K562 (cell line): ENCODE measurements around the gene ADRM1. TPM values are rescaled to one million over a fixed set of nuclear protein-coding genes. Genes with fewer than 3 reads are reported as not detected.

Source experiments
- ATAC-seq: fragments of 200-7000 bp; cut with Tn5 transposase; 3 replicates; pipeline ENCODE4 v1.9.1; 2020; ENCODE audit warnings: moderate library complexity
- BruUV-seq: library from RNA; stranded (reverse); fragments of 400-500 nt; replicated peaks from 2 replicates; lab custom pipeline; 2021; lab: Mats Ljungman, UMichigan
- CTCF ChIA-PET: fragments of 300-600 bp; formaldehyde crosslinking; extraction: SDS; loops from one replicate; lab custom pipeline; 2021; ENCODE audit warnings: low intra/inter-chr PET ratio; lab: Yijun Ruan, JAX
- POLR2A ChIA-PET: fragments of 300-600, 350-650 bp; sonication (Branson Sonifier 250); formaldehyde crosslinking; extraction: SDS; loops from one replicate; lab custom pipeline; 2021; ENCODE audit warnings: antibody characterized with exemption, inconsistent platforms; lab: Yijun Ruan, JAX
- DNase-seq, 4 experiments: peaks; one replicate each; pipeline versions ENCODE4 v3.0.0 to v3.0.0-alpha.2; 2011 to 2018; ENCODE audit warnings: low spot score in 3 of 4, mixed read lengths in 3 of 4; ENCODE audit errors: extremely low read depth in 1 of 4
- FAIRE-seq: peaks from 2 replicates; lab custom pipeline; 2011; peaks lifted over from hg19 to GRCh38; lab: Jason Lieb, UNC
- H2AFZ ChIP-seq: 2 replicates; pipeline ENCODE4 v1.6.0; 2011; ENCODE audit warnings: low read depth, low read length, control low read depth, inconsistent platforms
- H3K27ac ChIP-seq: fragments of 200-600 bp; 3 replicates; pipeline ENCODE4 v1.8.0; 2011; ENCODE audit warnings: low read depth, mild to moderate bottlenecking, control low read depth, inconsistent platforms, low read length, moderate library complexity, mixed read lengths; ENCODE audit errors: extremely low read depth
- H3K27me3 ChIP-seq, 2 experiments: fragments of 300-600 bp in 1 of 2; 2 replicates in 1 of 2; 3 replicates in 1 of 2; pipeline versions ENCODE4 v1.6.0 to v1.8.0; 2011; ENCODE audit warnings: inconsistent platforms in 2 of 2, low read length in 2 of 2, mild to moderate bottlenecking in 1 of 2, mixed read lengths in 1 of 2, moderate library complexity in 1 of 2; ENCODE audit not compliant: control insufficient read depth in 2 of 2, insufficient read depth in 2 of 2
- H3K36me3 ChIP-seq: fragments of 300-600 bp; 3 replicates; pipeline ENCODE4 v1.8.0; 2011; ENCODE audit warnings: mild to moderate bottlenecking, low read length, inconsistent platforms; ENCODE audit not compliant: control insufficient read depth, insufficient read depth
- H3K4me1 ChIP-seq, 2 experiments: fragments of 200-600 bp in 1 of 2; replicated peaks in 1 of 2; 2 replicates in 1 of 2; 3 replicates in 1 of 2; pipeline versions ENCODE4 v1.5.1 to v1.8.0; 2011; ENCODE audit warnings: inconsistent platforms in 2 of 2, low read length in 2 of 2, mild to moderate bottlenecking in 1 of 2, mixed read lengths in 1 of 2, moderate library complexity in 1 of 2; ENCODE audit not compliant: control insufficient read depth in 2 of 2, insufficient read depth in 2 of 2
- H3K4me2 ChIP-seq: 2 replicates; pipeline ENCODE4 v1.6.1; 2011; ENCODE audit warnings: low read length, control low read depth, inconsistent platforms, mixed read lengths; ENCODE audit not compliant: insufficient read depth
- H3K4me3 ChIP-seq: fragments of 200-600 bp; sonication (generic), shearing (Covaris generic); 2 replicates; pipeline ENCODE4 v1.5.1; 2016; ENCODE audit warnings: control low read depth, inconsistent platforms
- H3K79me2 ChIP-seq: fragments of 200-600 bp; 3 replicates; pipeline ENCODE4 v1.8.0; 2011; ENCODE audit warnings: low read length, inconsistent platforms; ENCODE audit not compliant: control insufficient read depth, insufficient read depth
- H3K9ac ChIP-seq, 2 experiments: 2 replicates each; pipeline versions ENCODE4 v1.6.0 to v1.6.1; 2011; ENCODE audit warnings: low read depth in 2 of 2, low read length in 2 of 2, control low read depth in 1 of 2, inconsistent platforms in 1 of 2, mild to moderate bottlenecking in 1 of 2, mixed read lengths in 1 of 2; ENCODE audit not compliant: insufficient read depth in 1 of 2
- H3K9me1 ChIP-seq: one replicate; pipeline ENCODE4 v1.6.0; 2011; ENCODE audit warnings: inconsistent platforms, mild to moderate bottlenecking, low read length, moderate library complexity; ENCODE audit not compliant: control insufficient read depth, insufficient read depth
- H3K9me3 ChIP-seq: replicated peaks from 2 replicates; pipeline ENCODE4 v1.5.1; 2011; ENCODE audit warnings: low read depth, low read length, inconsistent platforms; ENCODE audit not compliant: control insufficient read depth, insufficient read depth
- H4K20me1 ChIP-seq: replicated peaks from 2 replicates; pipeline ENCODE4 v1.6.1; 2011; ENCODE audit warnings: low read length, inconsistent platforms, mixed read lengths; ENCODE audit not compliant: control insufficient read depth, insufficient read depth
- JUNB ChIP-seq: fragments of 450-650 bp; formaldehyde crosslinking; conservative IDR thresholded peaks from 2 replicates; pipeline ENCODE4 v1.4.0; 2020; ENCODE audit warnings: mild to moderate bottlenecking
- MCM7 ChIP-seq, 2 experiments: fragments of 450-650 bp; IDR thresholded peaks; 2 replicates each; pipeline ENCODE4 v1.6.1; 2016 to 2018
- POLR2G ChIP-seq: fragments of 200-400 bp; formaldehyde crosslinking; IDR thresholded peaks from 2 replicates; pipeline ENCODE4 v1.6.1; 2017; ENCODE audit warnings: low read depth, mild to moderate bottlenecking, antibody characterized with exemption, low read length, moderate library complexity
- RBM22 ChIP-seq: fragments of 200-400 bp; formaldehyde crosslinking; IDR thresholded peaks from 2 replicates; pipeline ENCODE4 v1.6.1; 2018; ENCODE audit warnings: low read length, low read depth; ENCODE audit not compliant: poor library complexity, severe bottlenecking
- RFX1 ChIP-seq: fragments of 450-650 bp; IDR thresholded peaks from 2 replicates; pipeline ENCODE4 v1.6.1; 2016; ENCODE audit warnings: mild to moderate bottlenecking, moderate library complexity
- TARDBP ChIP-seq: fragments of 450-650 bp; IDR thresholded peaks from 2 replicates; pipeline ENCODE4 v1.6.1; 2016
- USF1 ChIP-seq: sonication (generic); formaldehyde crosslinking; IDR thresholded peaks from 2 replicates; pipeline ENCODE4 v1.9.0; 2022; ENCODE audit warnings: mild to moderate bottlenecking, missing genetic modification reagents
- ZBTB33 ChIP-seq: sonication (generic); formaldehyde crosslinking; IDR thresholded peaks from 2 replicates; pipeline ENCODE4 v1.8.1; 2023; ENCODE audit warnings: mild to moderate bottlenecking, missing genetic modification reagents
- ZNF232 ChIP-seq: sonication (generic); formaldehyde crosslinking; IDR thresholded peaks from 2 replicates; pipeline ENCODE4 v1.8.0; 2022; ENCODE audit warnings: mild to moderate bottlenecking, missing genetic modification reagents
- WGBS: fragments of 100-300 bp; shearing (Covaris generic); methylation state at CpG from one replicate; pipeline ENCODE4 v1.1.6; 2016; ENCODE audit warnings: low coverage, mixed read lengths; ENCODE audit not compliant: insufficient coverage; ENCODE audit errors: missing lambda C conversion rate; 5-methylcytosine and 5-hydroxymethylcytosine counted together
- in situ Hi-C: fragments of 300-500 bp; cut with MboI; formaldehyde crosslinking; loops from 4 replicates; pipeline ENCODE4 v1.15.0; 2018; ENCODE audit warnings: inconsistent platforms, mixed read lengths
- intact Hi-C: fragments of 100-400 bp; cut with micrococcal nuclease; formaldehyde crosslinking; loops from 2 replicates; pipeline ENCODE4 v1.14.2; 2022
- polyA plus RNA-seq, 8 experiments: library from polyadenylated mRNA; depleted of rRNA in 4 of 8; stranded (reverse) in 5 of 8; unstranded in 3 of 8; fragments of >200 nt; fragmentation: Nextera tagmentation in 2 of 8; fragmentation: Illumina TruSeq in 1 of 8; extraction: Ambion mirVana in 2 of 8; extraction: Trizol in 1 of 8; gene quantifications; 2 replicates each; pipeline versions ENCODE4 v1.2.1 to v1.2.3, GENCODE V29; 2011 to 2014; ENCODE audit warnings: inconsistent platforms in 1 of 8, missing spikeins in 1 of 8
- total RNA-seq, 7 experiments: library from RNA; depleted of rRNA in 6 of 7; stranded (reverse); fragments of >200 nt in 6 of 7; fragmentation: Illumina TruSeq in 2 of 7; extraction: Trizol in 2 of 7; gene quantifications; 2 replicates each; pipeline versions ENCODE4 v1.2.1 to v1.2.3, GENCODE V29; 2011 to 2021; ENCODE audit warnings: low replicate concordance in 1 of 7

Gene ADRM1
- total and polyA plus RNA-seq, 9 of the 15 experiments (the other 6 are each of a cell fraction or from before 2014, with no cell fraction given), result 5.0 to 223 (median 67.4) TPM

- BruUV-seq, result no TSS peak
These were observed 33.5 kb downstream of the ADRM1 start for GRCh38 chr20:62336329-62336728.

GRCh38 chr20:62336775-62337557 lies 34.2 kb downstream of the ADRM1 start:
- intact Hi-C loops (no loop called here), in situ Hi-C loops (no loop called here)
- peak; percentile 22; the same call in 1 of the 2 replicates for TF ChIP-seq POLR2G
- TF ChIP-seq RBM22, result peak; percentile 28
- TF ChIP-seq USF1 (CRISPR knock-in tag), result 0 out of 2 replicates have a peak, but pooled peaks have one; percentile 5
- TF ChIP-seq JUNB, result no peak
- TF ChIP-seq MCM7 (IDR thresholded peaks at IDR 0.05), result no peak
- no peak for TF ChIP-seq TARDBP
- TF ChIP-seq ZBTB33, result peak; percentile 36; the same call in 1 of the 2 replicates
- Histone ChIP-seq H3K79me2 (no peaks in the 10 kb centered on the region), H2AFZ (no peak overlapping the region), H3K4me3 (no peak overlapping the region), H3K27me3 (no peaks in the 10 kb centered on the region), H4K20me1 (no peaks in the 10 kb centered on the region), H3K4me1 (peaks cover 0 to 15% of the 10 kb centered on the region in 2 experiments; a peak in 1 of 5 replicates), H3K9me1 (no peaks in the 10 kb centered on the region), H3K27ac (no peak overlapping the region), H3K36me3 (peaks cover 83% of the 10 kb centered on the region; the same call in 2 of the 3 replicates), H3K4me2 (no peak overlapping the region), H3K9me3 (no peaks in the 10 kb centered on the region), H3K9ac (peak overlapping the region in 1 of 2 experiments; percentile 17; a peak in 1 of 4 replicates)
- POLR2A ChIA-PET, result no interaction called here
- DNase-seq (no peak), FAIRE-seq (no peak), ATAC-seq (no peak)
- 92% methylated on average over 53 of the region's 53 CpGs for WGBS
- BruUV-seq, result no TSS peak
- CTCF ChIA-PET, result no interaction called here

More at GRCh38 chr20:62336329-62336728, 33.5 kb downstream of the ADRM1 start:
- H3K4me3 ChIP-seq, result no peak overlapping the region
- H3K4me1 ChIP-seq, result peaks cover 0 to 15% of the 10 kb centered on the region in 2 experiments; a peak in 1 of 5 replicates
- DNase-seq (no peak), FAIRE-seq (no peak), ATAC-seq (no peak)
- no peaks in the 10 kb centered on the region for H3K9me1 ChIP-seq
- H2AFZ ChIP-seq, result no peak overlapping the region
- POLR2A ChIA-PET, result interaction anchor here (0.6 kb wide), 1 partner anchor 52 kb away, joined by 3 read pairs; no protein-coding TSS in a partner anchor
- no peak overlapping the region for H3K27ac ChIP-seq
- CTCF ChIA-PET, result no interaction called here
- TF ChIP-seq RFX1, result peak; percentile 84
- TF ChIP-seq ZNF232 (CRISPR knock-in tag), result no peak
- 87% methylated on average over 11 of the region's 11 CpGs for WGBS
- H3K9ac ChIP-seq, result peak overlapping the region in 1 of 2 experiments; percentile 17; a peak in 1 of 4 replicates
- H3K4me2 ChIP-seq, result no peak overlapping the region
- no peaks in the 10 kb centered on the region for H4K20me1 ChIP-seq
- in situ Hi-C loops (no loop called here), intact Hi-C loops (no loop called here)
- no peaks in the 10 kb centered on the region for H3K79me2 ChIP-seq
- no peaks in the 10 kb centered on the region for H3K27me3 ChIP-seq
- peaks cover 86% of the 10 kb centered on the region; the same call in 2 of the 3 replicates for H3K36me3 ChIP-seq
- no peaks in the 10 kb centered on the region for H3K9me3 ChIP-seq
